H1 (cell line): ENCODE results near the gene SYT14.

Experiments used
- BRCA1 ChIP-seq: IDR thresholded peaks from 2 replicates; pipeline ENCODE4 v1.6.1; 2012; ENCODE audit warnings: low read depth, low read length, improper control_type of control experiment
- CHD2 ChIP-seq: IDR thresholded peaks from 2 replicates; pipeline ENCODE4 v1.6.1; 2012; ENCODE audit warnings: low read length, improper control_type of control experiment
- EP300 ChIP-seq, 2 experiments: IDR thresholded peaks; 1 replicate in 1 of 2; 2 replicates in 1 of 2; pipeline ENCODE4 v1.6.1; 2011 to 2012; ENCODE audit warnings: low read depth in 2 of 2, low read length in 2 of 2, mild to moderate bottlenecking in 2 of 2, borderline replicate concordance in 1 of 2, inconsistent platforms in 1 of 2, moderate library complexity in 1 of 2
- MAX ChIP-seq: IDR thresholded peaks from 2 replicates; pipeline ENCODE4 v1.6.1; 2012; ENCODE audit warnings: inconsistent platforms

DNA sequence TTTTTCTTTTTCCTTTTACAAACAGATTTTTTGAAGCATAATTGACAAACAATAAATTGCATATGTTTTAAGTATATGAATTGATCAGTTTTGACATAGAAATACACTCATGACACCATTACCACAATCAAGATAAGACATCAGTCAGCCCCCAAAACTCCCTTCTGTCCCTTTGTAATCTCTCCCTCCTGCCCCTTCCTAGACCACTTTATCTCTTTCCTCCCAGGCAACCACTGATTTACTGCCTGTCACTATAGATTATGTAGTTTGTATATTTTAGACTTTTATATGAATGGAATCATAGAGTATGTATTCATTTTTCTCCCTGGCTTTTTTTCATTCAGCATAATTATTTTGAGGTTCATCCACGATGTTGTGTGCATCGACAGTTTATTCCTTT, 6.9 kb upstream of the SYT14 start:
- TF ChIP-seq BRCA1 (no peak), MAX (no peak), CHD2 (no peak), EP300 (IDR thresholded peaks at IDR 0.05; ENCODE audit: borderline replicate concordance in 1 of 2, low read depth in 2 of 2, low read length in 2 of 2) (no peak)
